Effector CD8-positive, alpha-beta T cell (primary cell): ENCODE data around the gene NEDD4.
"Not testable (repeated sequence)": the region's sequence is repeated elsewhere in the genome, so short reads cannot be mapped to it uniquely, and the experiment has no call there.

Source experiments
- DNase-seq: peaks from one replicate; lab custom pipeline; 2025; lab: John Stamatoyannopoulos, UW

Gene NEDD4

DNA sequence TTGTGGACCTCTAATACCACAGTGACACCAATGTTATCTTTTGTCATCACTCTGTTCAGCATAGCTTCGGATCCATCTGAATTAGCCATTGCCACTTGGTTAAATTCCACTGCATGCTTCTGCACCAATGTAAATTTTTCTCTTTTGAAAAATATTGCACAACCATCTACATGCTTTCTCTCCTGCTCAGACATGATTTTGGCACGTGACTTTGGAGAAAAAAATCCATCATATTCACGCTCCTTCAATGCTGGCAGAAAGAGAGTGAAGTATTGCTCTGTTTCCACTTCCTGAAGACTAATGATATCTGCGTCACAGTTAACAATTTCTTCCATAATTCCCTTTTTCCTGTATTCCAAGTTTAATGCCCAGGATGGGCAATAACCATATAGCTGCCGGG, 13.0 kb upstream of the NEDD4 start:
- DNase-seq: not testable (repeated sequence)

GRCh38 chr15:56004281-56004680, 10.9 kb upstream of the NEDD4 start:
- DNase-seq: not testable (repeated sequence)

GRCh38 chr15:56003777-56004176, 10.4 kb upstream of the NEDD4 start:
- DNase-seq: not testable (repeated sequence)

GRCh38 chr15:56003277-56003676, 9.9 kb upstream of the NEDD4 start:
- not testable (repeated sequence) for DNase-seq

DNA sequence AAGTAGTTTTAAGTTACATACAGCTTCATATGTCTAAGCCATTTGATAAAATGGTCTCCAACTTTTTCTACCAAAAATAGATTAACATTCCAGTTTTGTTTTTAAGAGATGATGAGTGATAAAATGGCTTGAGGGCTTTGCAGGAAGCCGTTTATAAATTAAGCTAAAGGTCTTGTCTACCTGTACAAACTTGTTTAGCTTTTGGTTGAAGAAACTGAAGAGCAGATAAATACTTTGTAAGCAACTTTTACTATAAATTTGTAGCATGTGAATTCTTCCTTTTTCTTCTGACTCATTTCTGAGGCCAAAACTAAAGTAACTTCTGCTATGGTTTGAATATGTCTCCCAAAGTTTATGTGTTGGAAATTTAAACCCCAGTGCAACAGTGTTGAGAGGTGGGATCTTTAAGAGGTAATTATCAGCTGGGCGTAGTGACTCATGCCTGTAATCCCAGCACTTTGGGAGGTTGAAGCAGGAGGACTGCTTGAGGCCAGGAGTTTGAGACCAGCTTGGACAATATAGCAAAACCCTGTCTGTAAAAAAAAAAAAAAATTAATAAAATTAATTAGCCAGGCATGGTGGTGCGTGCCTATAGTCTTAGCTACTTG, 8.2 kb upstream of the NEDD4 start:
- no peak for DNase-seq

DNA sequence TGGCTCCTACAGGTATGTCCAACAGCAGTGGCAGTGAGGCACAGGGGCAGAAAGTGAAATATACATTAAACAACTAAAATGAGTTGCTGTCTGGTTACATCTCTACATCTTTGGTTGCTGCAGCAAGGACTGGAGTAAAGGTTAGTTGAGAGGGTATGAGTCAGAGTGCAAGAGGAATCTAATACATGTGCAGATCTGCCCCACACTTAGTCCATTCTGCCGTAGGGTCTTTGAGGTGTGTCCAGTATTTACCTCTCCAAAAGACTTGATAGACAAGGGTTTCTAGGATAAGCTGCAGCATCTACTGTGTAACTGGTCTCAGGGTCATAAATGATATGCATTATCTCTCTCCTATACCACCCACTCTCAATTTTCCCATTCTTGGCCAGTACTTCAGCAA, 6.2 kb upstream of the NEDD4 start:
- no peak for DNase-seq

GRCh38 chr15:55998478-55998877, 5.1 kb upstream of the NEDD4 start:
- DNase-seq: no peak

DNA sequence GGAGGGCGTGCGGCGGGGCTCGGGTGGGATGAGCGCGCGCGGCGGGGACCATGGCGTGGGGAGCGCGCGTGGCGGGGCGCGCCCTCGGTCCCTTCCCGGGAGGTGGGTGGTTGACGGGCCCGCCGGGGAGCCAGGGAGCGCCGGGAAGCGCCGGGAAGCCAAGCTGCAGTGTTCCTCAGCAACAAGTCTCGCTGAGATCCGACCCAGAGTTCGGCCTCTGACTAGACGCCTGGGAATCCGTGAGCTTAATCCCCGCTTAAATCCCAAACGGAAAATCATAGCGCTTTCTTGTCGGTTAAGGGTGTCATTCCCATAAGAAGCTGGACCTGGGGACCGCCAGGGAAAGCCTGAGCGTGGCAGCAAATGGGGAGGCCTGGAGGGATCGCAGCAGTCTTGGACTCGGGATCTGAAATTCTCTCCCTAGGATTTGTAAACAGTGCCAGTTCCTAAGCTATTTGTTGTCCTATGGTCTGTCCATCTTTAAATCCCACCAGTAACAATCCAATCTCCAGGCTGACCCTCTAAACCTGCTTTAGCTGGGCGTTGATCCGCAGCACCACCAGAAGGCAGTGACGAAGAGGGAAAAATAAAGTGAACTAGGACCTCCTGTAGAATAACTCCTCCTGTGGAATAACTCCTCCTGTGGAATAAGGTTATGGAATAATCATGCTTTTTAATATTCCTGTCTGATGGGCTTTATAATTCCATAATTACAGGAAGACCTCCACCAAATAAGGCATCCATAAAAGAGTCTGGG, 570 bp upstream of the NEDD4 start:
- DNase-seq: no peak

DNA sequence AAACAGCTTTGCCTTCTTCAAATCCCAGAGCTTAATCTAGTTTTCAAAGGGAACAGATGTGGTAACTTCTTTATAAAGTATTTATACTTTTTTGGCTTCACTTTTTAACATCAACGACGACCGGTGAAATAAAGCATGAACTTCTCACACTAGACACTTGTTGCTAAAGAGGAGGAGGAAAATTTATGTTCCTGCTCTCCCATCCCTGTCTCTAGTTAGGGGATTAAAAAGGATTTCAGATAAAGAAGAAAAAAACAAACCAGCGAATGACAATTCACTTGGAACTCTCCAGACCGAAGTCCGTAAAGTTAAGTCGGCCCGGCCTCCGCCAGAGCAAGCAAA, 672 bp downstream of the NEDD4 start:
- no peak for DNase-seq

- DNase-seq: no peak
These were observed 1.3 kb downstream of the NEDD4 start for GRCh38 chr15:55991802-55992768.

GRCh38 chr15:55990998-55991397, 2.4 kb downstream of the NEDD4 start:
- DNase-seq: no peak

DNA sequence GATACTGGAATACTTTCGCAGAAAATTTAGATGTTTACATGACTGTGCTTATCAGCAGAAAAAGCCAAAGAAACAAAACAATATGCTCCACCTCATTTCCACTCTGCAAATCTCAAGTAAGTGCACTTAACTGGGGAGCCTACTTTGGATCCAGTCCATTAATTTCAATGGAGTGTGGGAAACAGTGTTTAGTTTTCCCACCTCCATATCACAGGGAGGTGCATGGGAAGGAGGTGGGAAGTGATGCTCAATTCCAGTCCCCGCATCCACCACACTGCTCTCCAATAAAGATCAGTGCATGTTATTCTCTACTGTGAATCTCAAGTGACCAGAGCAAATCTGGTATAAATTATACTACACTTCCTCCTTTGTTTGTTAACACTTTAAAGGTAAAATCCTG, 2.9 kb downstream of the NEDD4 start:
- no peak for DNase-seq

DNA sequence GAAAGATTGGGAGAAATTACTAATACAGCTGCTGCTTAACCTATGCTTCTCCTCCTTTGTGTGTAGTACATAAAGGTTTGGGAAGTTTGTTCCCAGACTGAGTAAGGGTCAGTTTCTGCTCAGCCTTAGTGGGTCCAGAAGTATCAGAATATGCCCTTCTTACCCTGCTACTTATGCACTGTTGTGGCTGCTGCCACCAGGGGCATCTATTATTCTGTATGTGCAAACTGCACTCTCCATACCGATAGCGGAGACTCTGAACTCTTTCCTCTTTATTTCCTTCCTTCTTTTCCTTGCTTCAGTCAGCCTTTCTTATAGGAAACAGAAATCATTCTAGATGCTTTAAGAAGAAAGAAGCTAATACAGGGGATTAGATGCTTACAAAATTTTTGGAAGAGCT, 4.0 kb downstream of the NEDD4 start:
- no peak for DNase-seq

- no peak for DNase-seq
These were observed 11.7 kb downstream of the NEDD4 start for GRCh38 chr15:55981582-55982249.

GRCh38 chr15:55980511-55980910, 12.9 kb downstream of the NEDD4 start:
- DNase-seq: no peak

- no peak for DNase-seq
These were observed 16.2 kb downstream of the NEDD4 start for GRCh38 chr15:55977231-55977630.

GRCh38 chr15:55970286-55970685, 23.1 kb downstream of the NEDD4 start:
- DNase-seq: no peak

DNA sequence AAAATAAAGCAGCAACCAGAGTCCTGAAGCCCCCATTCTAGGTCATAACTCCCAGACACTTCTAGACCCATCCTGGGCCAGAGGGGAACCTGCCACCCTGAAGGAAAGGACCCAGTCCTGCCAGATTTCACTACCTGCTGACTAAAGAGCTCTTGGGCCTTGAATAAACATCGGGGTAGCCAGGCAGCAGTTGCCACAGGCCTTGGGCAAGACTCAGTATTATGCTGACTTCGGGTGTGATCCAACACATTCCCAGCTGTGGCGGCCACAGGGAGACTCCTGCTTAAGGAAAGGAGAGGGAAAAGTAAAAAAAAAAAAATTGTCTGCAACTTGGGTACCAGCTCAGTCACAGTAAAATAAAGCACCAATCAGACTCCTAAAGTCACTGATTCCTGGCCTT, 23.8 kb downstream of the NEDD4 start:
- no peak for DNase-seq

DNA sequence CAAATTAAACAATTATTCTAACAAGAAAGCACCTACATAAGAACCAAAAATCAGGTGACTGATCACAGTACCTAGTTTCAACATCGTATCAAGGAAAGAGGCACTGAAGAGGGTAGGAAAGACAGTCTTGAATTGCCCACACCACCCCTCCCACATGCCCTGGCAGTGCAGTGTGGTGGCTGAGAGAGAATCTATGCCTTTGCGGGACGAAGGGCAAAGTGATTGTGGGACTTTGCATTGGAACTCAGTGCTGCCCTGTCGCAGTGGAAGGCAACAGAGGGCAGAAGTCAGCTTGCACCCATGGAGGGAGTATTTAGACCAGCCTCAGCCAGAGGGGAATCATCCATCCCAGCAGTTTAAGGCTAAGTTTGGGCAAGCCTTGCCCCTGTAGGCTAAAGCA, 24.5 kb downstream of the NEDD4 start:
- no peak for DNase-seq

DNA sequence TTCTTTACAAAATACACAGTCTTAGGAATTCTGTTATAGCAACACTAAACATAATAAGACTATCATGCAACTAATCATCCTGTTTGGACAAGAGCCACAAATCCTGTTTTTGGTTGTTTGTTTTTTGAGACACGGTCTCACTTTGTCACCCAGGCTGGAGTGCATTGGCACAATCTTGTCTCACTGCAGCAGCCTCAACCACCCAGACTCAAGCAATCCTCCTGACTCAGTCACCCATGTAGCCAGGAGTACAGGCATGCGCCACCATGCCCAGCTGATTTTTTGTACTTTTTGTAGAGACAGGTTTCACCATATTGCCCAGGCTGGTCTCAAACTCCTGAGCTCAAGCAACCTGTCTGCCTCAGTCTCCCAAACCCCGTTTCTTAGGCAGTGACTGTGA, 28.3 kb downstream of the NEDD4 start:
- no peak for DNase-seq

- DNase-seq: no peak
These were observed 32.5 kb downstream of the NEDD4 start for GRCh38 chr15:55960946-55961345.

GRCh38 chr15:55959744-55960447, 33.5 kb downstream of the NEDD4 start:
- DNase-seq: no peak
